Adipocyte (in vitro differentiated cells): ENCODE data around the gene CCDC106.

Experiments
- DNase-seq: peaks from one replicate; pipeline ENCODE4 v3.0.0-alpha.2; 2015; ENCODE audit warnings: low read depth
- H3K27me3 ChIP-seq: replicated peaks from 2 replicates; pipeline ENCODE4 v1.7.0; 2013; ENCODE audit warnings: mild to moderate bottlenecking, low read length, moderate library complexity; ENCODE audit not compliant: control insufficient read depth, insufficient read depth
- H3K36me3 ChIP-seq: 2 replicates; pipeline ENCODE4 v1.7.0; 2013; ENCODE audit warnings: low read length, mild to moderate bottlenecking, moderate library complexity; ENCODE audit not compliant: control insufficient read depth, insufficient read depth, severe bottlenecking
- H3K4me1 ChIP-seq: 2 replicates; pipeline ENCODE4 v1.7.0; 2013; ENCODE audit warnings: mild to moderate bottlenecking, low read length, moderate library complexity; ENCODE audit not compliant: control insufficient read depth, insufficient read depth
- H3K4me3 ChIP-seq: 2 replicates; pipeline ENCODE4 v1.7.0; 2013; ENCODE audit warnings: mild to moderate bottlenecking, low read length, moderate library complexity
- H3K9ac ChIP-seq: 2 replicates; pipeline ENCODE4 v1.7.0; 2013; ENCODE audit warnings: mild to moderate bottlenecking, low read length, moderate library complexity
- H3K9me3 ChIP-seq: 2 replicates; pipeline ENCODE4 v1.7.0; 2013; ENCODE audit warnings: mild to moderate bottlenecking, low read length, moderate library complexity; ENCODE audit not compliant: control insufficient read depth

The CCDC106 gene

GRCh38 chr19:55681131-55682092, 33.4 kb downstream of the CCDC106 start:
- Histone ChIP-seq H3K4me1 (peaks cover 42% of the 10 kb centered on the region), H3K27me3 (no peaks in the 10 kb centered on the region), H3K9me3 (no peaks in the 10 kb centered on the region), H3K36me3 (peaks cover 52% of the 10 kb centered on the region), H3K4me3 (no peak overlapping the region), H3K9ac (peak overlapping the region; percentile 7)
- peak; percentile 16 for DNase-seq

- Histone ChIP-seq H3K4me3 (no peak overlapping the region), H3K9me3 (no peaks in the 10 kb centered on the region), H3K4me1 (peaks cover 25% of the 10 kb centered on the region), H3K27me3 (no peaks in the 10 kb centered on the region), H3K9ac (no peak overlapping the region), H3K36me3 (peaks cover 48% of the 10 kb centered on the region)
- no peak for DNase-seq
These were observed 35.6 kb downstream of the CCDC106 start for GRCh38 chr19:55683449-55684261.

GRCh38 chr19:55684946-55685681, 37.1 kb downstream of the CCDC106 start:
- Histone ChIP-seq H3K27me3 (no peaks in the 10 kb centered on the region), H3K9ac (no peak overlapping the region), H3K36me3 (peaks cover 51% of the 10 kb centered on the region), H3K4me3 (no peak overlapping the region), H3K4me1 (peaks cover 22% of the 10 kb centered on the region), H3K9me3 (no peaks in the 10 kb centered on the region)
- DNase-seq, result no peak

GRCh38 chr19:55685776-55686175, 37.8 kb downstream of the CCDC106 start:
- H3K4me3 ChIP-seq, result no peak overlapping the region
- H3K9ac ChIP-seq, result no peak overlapping the region
- peaks cover 58% of the 10 kb centered on the region for H3K36me3 ChIP-seq
- no peaks in the 10 kb centered on the region for H3K9me3 ChIP-seq
- no peaks in the 10 kb centered on the region for H3K27me3 ChIP-seq
- peaks cover 16% of the 10 kb centered on the region for H3K4me1 ChIP-seq
- no peak for DNase-seq

- no peaks in the 10 kb centered on the region for H3K9me3 ChIP-seq
- DNase-seq, result no peak
- H3K4me3 ChIP-seq, result no peak overlapping the region
- no peak overlapping the region for H3K9ac ChIP-seq
- H3K27me3 ChIP-seq, result no peaks in the 10 kb centered on the region
- H3K4me1 ChIP-seq, result peaks cover 9% of the 10 kb centered on the region
- peaks cover 61% of the 10 kb centered on the region for H3K36me3 ChIP-seq
These were observed 38.5 kb downstream of the CCDC106 start for GRCh38 chr19:55686311-55687050.

GRCh38 chr19:55687281-55688201, 39.5 kb downstream of the CCDC106 start:
- no peak for DNase-seq
- Histone ChIP-seq H3K27me3 (no peaks in the 10 kb centered on the region), H3K4me1 (no peaks in the 10 kb centered on the region), H3K9ac (no peak overlapping the region), H3K36me3 (peaks cover 62% of the 10 kb centered on the region), H3K4me3 (no peak overlapping the region), H3K9me3 (no peaks in the 10 kb centered on the region)

- no peak overlapping the region for H3K9ac ChIP-seq
- H3K4me1 ChIP-seq, result no peaks in the 10 kb centered on the region
- H3K27me3 ChIP-seq, result no peaks in the 10 kb centered on the region
- no peaks in the 10 kb centered on the region for H3K9me3 ChIP-seq
- H3K36me3 ChIP-seq, result peaks cover 68% of the 10 kb centered on the region
- no peak overlapping the region for H3K4me3 ChIP-seq
- no peak for DNase-seq
These were observed 40.6 kb downstream of the CCDC106 start for GRCh38 chr19:55688422-55689218.

GRCh38 chr19:55689411-55690108, 41.5 kb downstream of the CCDC106 start:
- no peaks in the 10 kb centered on the region for H3K4me1 ChIP-seq
- peaks cover 69% of the 10 kb centered on the region for H3K36me3 ChIP-seq
- H3K9ac ChIP-seq, result no peak overlapping the region
- H3K27me3 ChIP-seq, result no peaks in the 10 kb centered on the region
- H3K9me3 ChIP-seq, result no peaks in the 10 kb centered on the region
- DNase-seq, result no peak
- no peak overlapping the region for H3K4me3 ChIP-seq

- Histone ChIP-seq H3K4me3 (no peak overlapping the region), H3K27me3 (no peaks in the 10 kb centered on the region), H3K4me1 (no peaks in the 10 kb centered on the region), H3K9me3 (no peaks in the 10 kb centered on the region), H3K9ac (no peak overlapping the region), H3K36me3 (peaks cover 66% of the 10 kb centered on the region)
- no peak for DNase-seq
These were observed 42.2 kb downstream of the CCDC106 start for GRCh38 chr19:55690109-55690768.
